Measurements from ENCODE around the gene PPP2R1A.
A peak's percentile ranks its signal among the peaks of the same experiment; 100 is the strongest.
"Not testable (repeated sequence)": the region's sequence is repeated elsewhere in the genome, so short reads cannot be mapped to it uniquely, and the experiment has no call there.

PPP2R1A gene

GRCh38 chr19:52200044-52200443 lies 10.2 kb downstream of the PPP2R1A start:
- FAIRE-seq (no peak), DNase-seq (ENCODE audit: insufficient read length, low spot score) (no peak)

- not testable (repeated sequence) for DNase-seq (ENCODE audit: insufficient read length, low spot score); FAIRE-seq
These were observed 11.0 kb downstream of the PPP2R1A start for GRCh38 chr19:52200755-52201391.

GRCh38 chr19:52206481-52206880 lies 16.6 kb downstream of the PPP2R1A start:
- DNase-seq (ENCODE audit: insufficient read length, low spot score) (no peak), FAIRE-seq (no peak)

GRCh38 chr19:52211203-52211602 lies 21.4 kb downstream of the PPP2R1A start:
- DNase-seq (ENCODE audit: insufficient read length, low spot score) = no peak
- no peak for FAIRE-seq

GRCh38 chr19:52211926-52212571 lies 22.2 kb downstream of the PPP2R1A start:
- DNase-seq (ENCODE audit: insufficient read length, low spot score) (no peak), FAIRE-seq (no peak)

- FAIRE-seq = no peak
- DNase-seq (ENCODE audit: insufficient read length, low spot score) = no peak
These were observed 22.9 kb downstream of the PPP2R1A start for GRCh38 chr19:52212572-52213255.

- FAIRE-seq (no peak), DNase-seq (ENCODE audit: insufficient read length, low spot score) (no peak)
These were observed 24.4 kb downstream of the PPP2R1A start for GRCh38 chr19:52214241-52214640.

- DNase-seq (ENCODE audit: insufficient read length, low spot score) (no peak), FAIRE-seq (no peak)
These were observed 26.5 kb downstream of the PPP2R1A start for GRCh38 chr19:52216401-52216800.

- no peak for FAIRE-seq
- no peak for DNase-seq (ENCODE audit: insufficient read length, low spot score)
These were observed 27.7 kb downstream of the PPP2R1A start for GRCh38 chr19:52217576-52217975.

- FAIRE-seq = peak; percentile 9
These were observed 29.8 kb downstream of the PPP2R1A start for GRCh38 chr19:52219611-52220010.

GRCh38 chr19:52221031-52221430 lies 31.2 kb downstream of the PPP2R1A start:
- DNase-seq (ENCODE audit: insufficient read length, low spot score) (no peak), FAIRE-seq (no peak)

More at GRCh38 chr19:52219611-52220010, 29.8 kb downstream of the PPP2R1A start:
- no peak for DNase-seq (ENCODE audit: insufficient read length, low spot score)

GRCh38 chr19:52221831-52222375 lies 32.1 kb downstream of the PPP2R1A start:
- DNase-seq (ENCODE audit: insufficient read length, low spot score) (no peak), FAIRE-seq (no peak)

- no peak for DNase-seq (ENCODE audit: insufficient read length, low spot score)
- no peak for FAIRE-seq
These were observed 34.4 kb downstream of the PPP2R1A start for GRCh38 chr19:52224211-52224610.

GRCh38 chr19:52226652-52227051 lies 36.8 kb downstream of the PPP2R1A start:
- no peak for FAIRE-seq
- DNase-seq (ENCODE audit: insufficient read length, low spot score) = no peak

- DNase-seq (ENCODE audit: insufficient read length, low spot score) (no peak), FAIRE-seq (no peak)
These were observed 37.5 kb downstream of the PPP2R1A start for GRCh38 chr19:52227196-52227940.

GRCh38 chr19:52227980-52228379 lies 38.1 kb downstream of the PPP2R1A start:
- no peak for DNase-seq (ENCODE audit: insufficient read length, low spot score)
- no peak for FAIRE-seq

GRCh38 chr19:52229524-52229923 lies 39.7 kb downstream of the PPP2R1A start:
- FAIRE-seq = no peak

GRCh38 chr19:52230685-52231084 lies 40.8 kb downstream of the PPP2R1A start:
- DNase-seq (ENCODE audit: insufficient read length, low spot score) (no peak), FAIRE-seq (no peak)

More at GRCh38 chr19:52229524-52229923, 39.7 kb downstream of the PPP2R1A start:
- DNase-seq (ENCODE audit: insufficient read length, low spot score) = no peak

- FAIRE-seq = no peak
These were observed 41.5 kb downstream of the PPP2R1A start for GRCh38 chr19:52231154-52231910.

GRCh38 chr19:52234406-52234805 lies 44.6 kb downstream of the PPP2R1A start:
- DNase-seq (ENCODE audit: insufficient read length, low spot score) = no peak
- no peak for FAIRE-seq

More at GRCh38 chr19:52231154-52231910, 41.5 kb downstream of the PPP2R1A start:
- no peak for DNase-seq (ENCODE audit: insufficient read length, low spot score)

Data from HTR-8/SVneo (cell line).